ENCODE results near the gene JAG1. TPM values are rescaled to one million over a fixed set of nuclear protein-coding genes. Genes with fewer than 3 reads are reported as not detected.

Gene JAG1
- total RNA-seq, 3 donors from 2014 or later (not counting 1 experiment from before 2014, with no cell fraction given): 8.1 to 12.3 (median 8.7) TPM

DNA sequence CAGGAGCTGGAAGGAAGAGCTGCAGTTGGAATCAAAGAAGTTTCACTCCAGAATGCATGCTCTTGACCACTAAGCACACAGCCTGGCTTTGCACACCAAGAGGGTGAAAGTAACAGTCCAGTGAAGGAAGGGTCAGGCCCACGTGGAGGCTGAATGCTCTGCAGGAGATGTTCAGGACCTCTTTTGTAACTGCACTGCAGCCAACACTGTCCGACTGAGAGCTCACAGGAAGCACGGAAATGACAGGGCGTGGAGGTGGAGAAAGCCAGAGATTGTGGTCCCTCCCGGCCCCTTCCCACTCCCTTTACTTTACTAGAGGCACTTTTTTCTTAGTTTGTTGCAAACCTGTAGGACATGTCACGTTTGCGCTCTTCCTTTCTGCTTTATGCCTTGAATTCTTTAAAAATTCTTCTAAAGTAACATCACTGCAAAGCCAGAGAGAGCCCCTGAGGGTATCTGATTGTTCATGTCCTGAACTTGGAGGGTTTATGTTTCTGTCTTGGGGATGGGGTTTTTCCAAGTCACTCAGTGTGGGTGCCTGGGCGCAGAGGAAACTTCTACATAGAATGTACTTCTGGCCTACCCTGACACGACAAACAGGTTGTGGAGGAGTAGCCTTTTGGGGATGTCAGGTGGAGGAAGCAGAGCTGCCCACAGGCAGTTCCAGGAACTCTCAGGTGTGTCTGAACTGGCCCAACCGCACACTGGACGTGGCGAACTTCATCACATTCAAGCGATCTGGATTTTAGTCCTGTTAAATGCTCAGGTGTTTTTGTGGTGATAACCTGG, 40.9 kb downstream of the JAG1 start:
- no peaks in the 10 kb centered on the region for H3K9me3 Mint-ChIP-seq
- H3K27me3 ChIP-seq (ENCODE audit: control insufficient read depth, insufficient read depth, low read length): no peaks in the 10 kb centered on the region
- H3K27me3 Mint-ChIP-seq (ENCODE audit: low read depth in 2 of 2): no peaks in the 10 kb centered on the region
- H3K4me3 Mint-ChIP-seq: no peak overlapping the region
- no peaks in the 10 kb centered on the region for H3K4me1 ChIP-seq (ENCODE audit: control insufficient read depth, insufficient read depth, low read length)
- no peak overlapping the region for H3K27ac Mint-ChIP-seq
- no peak overlapping the region for H3K27ac ChIP-seq (ENCODE audit: low read length)
- H3K36me3 ChIP-seq (ENCODE audit: control insufficient read depth, insufficient read depth, low read length): no peaks in the 10 kb centered on the region
- DNase-seq (no peak), ATAC-seq (no peak)
- H3K4me3 ChIP-seq (ENCODE audit: low read length): no peak overlapping the region
- H3K4me1 Mint-ChIP-seq: no peaks in the 10 kb centered on the region
- no peaks in the 10 kb centered on the region for H3K9me3 ChIP-seq (ENCODE audit: control insufficient read depth, insufficient read depth, low read length)
- WGBS (ENCODE audit: insufficient coverage): 89% methylated on average over 13 of the region's 13 CpGs
- intact Hi-C loops (cut with micrococcal nuclease): no loop called here
- TF ChIP-seq CTCF (IDR thresholded peaks at IDR 0.05): no peak
- no peaks in the 10 kb centered on the region for H3K36me3 Mint-ChIP-seq

- no peak overlapping the region for H3K4me3 ChIP-seq (ENCODE audit: low read length)
- WGBS (ENCODE audit: insufficient coverage): 94% methylated on average over 4 of the region's 4 CpGs
Observed at GRCh38 chr20:10631126-10631525, 42.7 kb downstream of the JAG1 start.

DNA sequence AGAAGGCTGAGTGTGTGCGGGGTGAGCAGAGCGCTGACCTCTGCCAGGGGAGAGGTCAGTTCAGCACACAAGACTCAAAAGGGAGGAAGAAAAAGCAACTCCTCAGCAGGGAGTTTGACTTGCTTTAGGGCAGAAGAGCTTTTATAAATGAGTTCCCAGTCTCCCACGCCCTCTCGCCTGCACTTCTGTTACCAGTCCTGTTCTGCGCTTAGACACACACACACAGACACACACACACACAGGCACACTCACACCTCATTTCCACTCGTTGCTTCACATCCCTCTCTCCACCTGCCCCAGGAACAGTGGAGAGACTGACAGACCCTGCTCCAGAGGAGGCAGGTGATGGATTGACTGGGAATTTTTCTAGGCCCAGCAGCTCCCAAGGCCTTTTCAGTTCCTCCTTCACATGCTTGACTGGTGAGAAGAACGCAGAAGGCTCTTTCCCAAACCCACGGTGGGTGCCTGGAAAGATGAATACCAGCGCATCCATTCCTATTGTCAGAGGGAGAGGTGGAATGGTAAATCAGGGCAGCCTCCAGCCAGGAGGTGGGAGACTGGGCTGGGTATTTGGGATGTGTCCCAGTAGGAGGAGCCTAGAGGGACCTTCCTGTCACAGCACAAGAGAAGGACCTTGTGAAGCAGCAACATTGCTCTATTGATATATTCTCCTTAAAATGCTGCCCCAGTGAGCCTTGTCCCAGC, 43.7 kb downstream of the JAG1 start:
- H3K36me3 ChIP-seq (ENCODE audit: control insufficient read depth, insufficient read depth, low read length): no peaks in the 10 kb centered on the region
- 95% methylated on average over 9 of the region's 9 CpGs for WGBS (ENCODE audit: insufficient coverage)
- no peak overlapping the region for H3K27ac ChIP-seq (ENCODE audit: low read length)
- intact Hi-C loops (cut with micrococcal nuclease): no loop called here
- Mint-ChIP-seq H3K27ac (no peak overlapping the region), H3K36me3 (no peaks in the 10 kb centered on the region), H3K4me1 (no peaks in the 10 kb centered on the region), H3K9me3 (no peaks in the 10 kb centered on the region), H3K4me3 (no peak overlapping the region), H3K27me3 (ENCODE audit: low read depth in 2 of 2) (no peaks in the 10 kb centered on the region)
- ATAC-seq (no peak), DNase-seq (no peak)
- H3K27me3 ChIP-seq (ENCODE audit: control insufficient read depth, insufficient read depth, low read length): no peaks in the 10 kb centered on the region
- H3K4me1 ChIP-seq (ENCODE audit: control insufficient read depth, insufficient read depth, low read length): no peaks in the 10 kb centered on the region
- TF ChIP-seq CTCF (IDR thresholded peaks at IDR 0.05): no peak
- H3K4me3 ChIP-seq (ENCODE audit: low read length): no peak overlapping the region
- H3K9me3 ChIP-seq (ENCODE audit: control insufficient read depth, insufficient read depth, low read length): no peaks in the 10 kb centered on the region

More at GRCh38 chr20:10631126-10631525, 42.7 kb downstream of the JAG1 start:
- H3K27ac Mint-ChIP-seq: no peak overlapping the region
- no peaks in the 10 kb centered on the region for H3K36me3 Mint-ChIP-seq
- no peaks in the 10 kb centered on the region for H3K27me3 Mint-ChIP-seq (ENCODE audit: low read depth in 2 of 2)
- DNase-seq (no peak), ATAC-seq (no peak)
- H3K27me3 ChIP-seq (ENCODE audit: control insufficient read depth, insufficient read depth, low read length): no peaks in the 10 kb centered on the region
- intact Hi-C loops (cut with micrococcal nuclease): no loop called here
- no peak for TF ChIP-seq CTCF (IDR thresholded peaks at IDR 0.05)
- H3K4me3 Mint-ChIP-seq: no peak overlapping the region
- no peaks in the 10 kb centered on the region for H3K9me3 Mint-ChIP-seq
- no peaks in the 10 kb centered on the region for H3K36me3 ChIP-seq (ENCODE audit: control insufficient read depth, insufficient read depth, low read length)
- no peaks in the 10 kb centered on the region for H3K4me1 Mint-ChIP-seq
- H3K27ac ChIP-seq (ENCODE audit: low read length): no peak overlapping the region
- no peaks in the 10 kb centered on the region for H3K9me3 ChIP-seq (ENCODE audit: control insufficient read depth, insufficient read depth, low read length)
- no peaks in the 10 kb centered on the region for H3K4me1 ChIP-seq (ENCODE audit: control insufficient read depth, insufficient read depth, low read length)
